GF-D8 (cell line): Measurements from ENCODE around the gene ZNF580.
A peak's percentile ranks its signal among the peaks of the same experiment; 100 is the strongest.

Experiments
- DNase-seq: peaks from one replicate; lab custom pipeline; 2025; lab: John Stamatoyannopoulos, UW

ZNF580 gene

DNA sequence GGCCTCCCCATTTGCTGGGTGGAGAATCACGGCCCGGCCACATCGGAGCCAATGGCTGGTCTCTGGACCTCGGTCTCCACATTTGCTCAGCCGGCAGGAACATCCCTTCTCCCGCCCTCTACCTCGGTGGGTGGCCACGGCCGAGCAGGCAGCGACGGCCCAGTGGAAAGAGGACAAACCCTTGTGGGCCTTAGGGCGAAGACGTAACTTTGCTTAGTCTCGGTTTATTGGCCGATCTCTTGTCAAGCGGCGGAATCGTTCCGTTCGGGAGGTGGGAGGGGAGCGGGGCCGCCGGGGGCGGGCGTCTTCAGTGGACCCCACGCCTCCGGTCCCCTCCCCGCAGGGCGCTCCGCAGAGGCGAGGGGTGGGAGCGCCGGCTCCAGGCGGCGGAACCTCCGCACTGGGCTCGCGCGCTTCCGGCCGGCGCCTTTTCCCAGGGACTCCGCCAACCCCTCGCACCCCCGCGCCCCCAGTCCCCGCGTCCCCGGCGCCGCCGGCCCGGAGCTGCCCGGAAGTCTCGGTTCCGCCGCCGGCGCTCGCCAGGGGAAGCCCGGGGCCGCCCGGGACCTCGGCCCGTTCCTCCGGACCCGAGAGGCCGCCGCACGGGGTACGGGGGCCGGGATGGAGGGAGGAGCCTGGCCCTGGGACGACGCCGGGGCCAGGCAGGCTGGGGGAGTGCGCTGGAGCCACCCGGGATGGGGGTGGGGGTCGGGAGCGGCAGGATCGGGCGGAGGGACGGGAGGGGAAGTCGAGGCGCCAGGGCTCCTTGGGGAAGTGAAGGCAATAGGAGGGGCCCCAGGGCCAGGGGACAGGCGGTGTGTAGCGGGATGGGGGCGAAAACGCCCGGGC, at the start of gene ZNF580:
Gene ZNF580 (plus strand): TSS at position 426 of the 849 bp plus-strand sequence. CDS start 1,507 bp downstream, outside the sequence.
- DNase-seq: no peak

GRCh38 chr19:55591555-55591954, 49.2 kb upstream of the ZNF580 start:
- DNase-seq: no peak

GRCh38 chr19:55592391-55593090, 48.3 kb upstream of the ZNF580 start:
- DNase-seq: no peak

DNA sequence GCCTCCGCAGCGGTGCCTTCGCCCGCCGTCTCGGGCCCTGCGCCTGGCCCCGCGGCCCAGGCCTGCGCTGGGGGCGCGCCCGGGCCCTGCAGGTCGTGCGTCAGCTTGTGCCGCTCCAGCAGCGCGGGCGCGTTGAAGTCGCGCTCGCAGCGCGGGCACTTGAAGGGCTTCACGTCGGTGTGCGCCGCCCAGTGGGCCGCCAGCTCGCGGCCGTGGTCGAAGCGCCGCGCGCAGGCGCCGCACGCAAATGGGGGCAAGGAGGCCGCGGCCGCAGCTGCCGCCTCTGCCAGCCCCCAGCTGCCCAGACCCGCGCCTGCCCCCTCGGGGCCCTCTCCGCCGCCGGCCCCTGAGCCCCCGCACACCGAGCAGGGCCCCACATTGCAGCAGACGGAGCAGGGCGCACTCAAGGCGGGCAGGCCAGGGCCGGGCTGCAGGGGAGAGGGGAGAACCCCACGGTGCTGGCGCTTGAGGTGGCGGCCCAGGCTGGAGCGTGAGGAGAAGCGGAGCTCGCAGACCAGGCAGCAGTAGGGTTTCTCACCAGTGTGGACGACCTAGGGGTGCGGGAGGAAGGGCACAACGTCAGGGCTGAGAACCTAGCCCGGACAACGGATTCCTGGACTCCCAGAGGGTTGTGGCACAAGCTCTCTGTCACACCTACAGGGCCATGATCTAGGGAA, 47.6 kb upstream of the ZNF580 start:
- no peak for DNase-seq

DNA sequence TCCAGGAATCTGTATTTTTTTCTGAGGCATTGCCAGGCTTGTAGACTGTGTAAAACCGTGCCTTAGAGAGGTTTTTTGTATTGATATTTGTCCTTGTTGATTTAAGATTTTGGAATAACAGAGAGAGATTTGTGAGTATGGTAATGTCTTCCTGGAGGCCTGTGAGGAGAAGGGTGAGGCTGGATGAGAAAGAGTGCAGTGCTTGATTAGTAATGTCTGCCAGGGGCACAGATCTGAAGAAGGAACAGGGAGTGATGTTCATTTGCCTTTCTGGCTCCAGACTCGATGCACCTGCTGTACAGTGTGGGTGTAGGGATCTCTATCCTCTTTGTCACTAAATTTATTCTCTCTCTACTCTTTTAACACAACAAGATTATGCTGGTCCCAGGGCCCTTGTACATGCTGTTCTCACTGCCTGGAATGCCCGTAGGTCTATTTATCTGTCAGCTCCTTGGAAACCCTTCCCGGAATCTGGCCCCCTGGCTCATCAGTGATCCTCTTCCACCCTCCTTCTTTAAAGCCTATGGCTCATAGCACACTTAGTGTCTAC, 45.7 kb upstream of the ZNF580 start:
- DNase-seq: no peak

DNA sequence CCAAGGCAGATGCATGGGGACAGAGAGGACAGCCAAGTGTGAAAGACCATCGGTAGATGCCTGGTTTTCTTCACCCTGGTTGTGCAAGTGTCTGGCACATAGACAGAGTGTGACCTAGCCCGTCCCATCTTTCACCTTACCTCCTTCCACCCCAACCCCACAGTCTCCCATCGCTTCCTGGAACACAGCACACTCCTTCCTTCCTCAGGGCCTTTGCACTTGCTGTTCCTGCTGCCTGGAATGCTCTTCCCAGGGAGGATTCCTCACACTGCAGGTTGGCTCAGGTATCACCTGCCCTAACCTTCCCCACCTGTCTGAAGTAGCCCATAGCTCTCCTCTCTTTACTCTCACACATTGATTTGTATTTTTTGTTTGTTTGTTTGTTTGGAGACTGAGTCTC, 44.5 kb upstream of the ZNF580 start:
- no peak for DNase-seq

DNA sequence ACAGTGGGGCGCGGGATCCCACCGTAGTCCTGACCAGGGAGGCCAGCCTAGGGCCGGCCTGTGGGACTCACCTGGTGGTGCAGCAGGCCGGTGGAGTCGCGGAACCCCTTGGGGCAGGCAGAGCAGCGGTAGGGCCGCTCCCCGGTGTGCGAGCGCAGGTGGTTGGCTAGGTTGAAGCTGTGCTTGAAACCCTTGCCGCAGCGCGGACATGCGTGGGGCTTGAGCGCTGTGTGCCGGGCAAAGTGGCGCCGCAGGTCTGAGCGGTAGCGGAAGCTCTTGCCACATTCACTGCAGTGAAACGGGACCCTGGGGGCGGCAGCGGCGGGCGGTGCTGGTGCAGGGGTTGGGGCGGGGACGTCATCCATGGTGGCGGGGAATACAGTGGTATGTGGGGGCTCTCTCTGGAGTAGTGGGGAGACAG, 43.3 kb upstream of the ZNF580 start:
- no peak for DNase-seq

DNA sequence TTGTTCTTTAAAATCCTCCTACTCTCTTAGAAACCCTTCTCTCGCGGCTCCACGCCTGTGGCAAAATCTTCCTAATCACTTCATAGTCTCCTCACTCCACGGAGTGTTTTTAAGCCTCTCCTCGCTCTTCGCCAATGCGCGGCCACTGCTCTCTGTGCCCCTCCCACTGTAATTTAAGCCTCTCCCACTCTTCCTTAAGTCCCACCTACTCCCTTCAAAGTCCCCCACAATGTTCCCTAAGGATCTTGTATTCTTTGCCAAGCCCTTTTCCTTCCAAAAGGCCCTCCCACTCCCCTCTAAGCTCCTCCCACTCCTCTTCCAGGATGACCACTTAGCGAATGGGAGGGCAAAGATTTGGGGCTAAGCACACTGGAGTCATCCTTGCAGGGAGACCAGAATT, 42.8 kb upstream of the ZNF580 start:
- DNase-seq: no peak

GRCh38 chr19:55598719-55599467, 41.9 kb upstream of the ZNF580 start:
- DNase-seq: peak; percentile 73

DNA sequence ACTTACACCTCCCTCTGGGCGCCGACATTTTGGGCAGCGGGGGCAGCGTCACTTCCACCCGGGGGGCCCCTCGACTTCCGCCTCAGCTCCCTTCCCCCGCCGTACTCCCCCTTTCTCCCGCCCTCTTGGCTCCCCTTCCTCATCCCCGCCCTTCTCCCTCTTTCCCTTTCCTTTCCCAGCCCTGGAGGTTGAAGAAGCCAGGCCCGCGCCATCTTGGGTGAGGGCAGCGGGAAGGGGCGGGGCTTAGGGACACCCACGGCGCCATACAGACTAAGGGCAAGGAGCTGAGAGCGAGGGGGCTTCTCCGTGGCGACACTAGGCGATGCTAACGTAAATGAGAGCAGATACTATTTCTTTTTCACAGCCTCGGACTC, 41.3 kb upstream of the ZNF580 start, which contains the start of gene FIZ1:
Gene FIZ1 (minus strand): TSS at position 50 of the 374 bp plus-strand sequence. CDS start 1,652 bp downstream, outside the sequence.
- DNase-seq: peak; percentile 94

DNA sequence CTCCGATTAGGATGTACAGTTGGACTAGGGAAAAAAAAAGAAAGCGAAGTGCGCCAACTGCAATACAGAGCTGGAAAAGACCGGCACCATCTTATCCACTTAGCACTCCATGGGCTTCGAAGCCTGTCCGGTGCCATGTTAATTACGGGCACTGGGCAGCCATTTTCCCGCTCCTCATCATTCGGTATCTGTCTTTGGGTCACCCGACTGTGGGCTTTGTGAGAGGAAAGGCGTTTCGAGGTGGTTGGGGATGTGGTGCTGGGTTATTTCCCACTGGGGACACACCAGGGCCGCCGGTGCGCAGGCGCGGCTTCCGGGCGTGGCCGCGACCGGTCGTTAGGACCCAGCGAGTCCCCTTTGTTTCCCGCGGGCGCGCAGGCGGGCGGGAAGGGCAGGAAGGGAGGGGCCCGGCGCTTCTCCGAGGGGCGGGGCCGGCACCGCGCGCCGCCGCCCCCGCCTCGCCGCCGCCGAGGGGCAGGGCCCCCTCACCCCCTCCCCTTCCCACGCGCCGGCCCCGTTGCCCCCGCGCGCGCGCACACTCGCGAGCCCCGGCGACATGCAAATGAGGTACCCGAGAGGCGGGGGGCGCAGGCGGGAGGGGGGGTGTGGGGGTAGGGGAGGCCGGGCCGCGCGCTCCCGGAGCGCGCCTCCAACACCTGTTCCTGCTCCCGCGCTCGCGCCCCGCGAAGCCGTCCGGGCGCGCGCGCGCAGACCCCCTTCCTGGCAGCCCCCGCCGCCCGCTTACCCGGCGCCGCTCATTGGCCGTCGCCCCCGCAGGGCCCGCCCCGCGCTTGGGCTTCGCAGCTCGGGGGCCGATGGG, 40.8 kb upstream of the ZNF580 start, which contains the start of gene ZNF524:
Gene ZNF524 (plus strand): TSS at position 447 of the 820 bp plus-strand sequence. CDS start 1,825 bp downstream, outside the sequence.
- DNase-seq: peak; percentile 84

GRCh38 chr19:55600662-55601028, 40.2 kb upstream of the ZNF580 start:
- DNase-seq: no peak

DNA sequence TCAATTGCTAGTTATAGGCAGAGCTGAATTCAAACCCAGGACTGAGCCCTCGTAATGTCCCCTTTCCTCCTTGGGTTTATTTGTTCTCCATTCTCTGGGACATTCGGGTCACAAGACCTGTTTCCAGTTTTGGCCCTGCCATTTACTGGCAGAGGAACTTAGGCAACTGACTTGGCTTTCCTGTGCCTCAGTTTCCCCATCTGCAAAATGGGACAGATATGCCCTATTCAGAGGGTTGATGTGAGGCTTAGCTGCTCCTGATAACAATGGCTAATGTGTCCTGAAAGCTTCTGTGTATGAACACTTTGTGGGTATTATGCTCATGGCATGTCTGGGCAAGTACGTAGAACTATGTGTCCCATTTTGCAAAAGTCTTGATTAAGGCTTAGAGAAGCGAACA, 39.7 kb upstream of the ZNF580 start:
- DNase-seq: no peak

DNA sequence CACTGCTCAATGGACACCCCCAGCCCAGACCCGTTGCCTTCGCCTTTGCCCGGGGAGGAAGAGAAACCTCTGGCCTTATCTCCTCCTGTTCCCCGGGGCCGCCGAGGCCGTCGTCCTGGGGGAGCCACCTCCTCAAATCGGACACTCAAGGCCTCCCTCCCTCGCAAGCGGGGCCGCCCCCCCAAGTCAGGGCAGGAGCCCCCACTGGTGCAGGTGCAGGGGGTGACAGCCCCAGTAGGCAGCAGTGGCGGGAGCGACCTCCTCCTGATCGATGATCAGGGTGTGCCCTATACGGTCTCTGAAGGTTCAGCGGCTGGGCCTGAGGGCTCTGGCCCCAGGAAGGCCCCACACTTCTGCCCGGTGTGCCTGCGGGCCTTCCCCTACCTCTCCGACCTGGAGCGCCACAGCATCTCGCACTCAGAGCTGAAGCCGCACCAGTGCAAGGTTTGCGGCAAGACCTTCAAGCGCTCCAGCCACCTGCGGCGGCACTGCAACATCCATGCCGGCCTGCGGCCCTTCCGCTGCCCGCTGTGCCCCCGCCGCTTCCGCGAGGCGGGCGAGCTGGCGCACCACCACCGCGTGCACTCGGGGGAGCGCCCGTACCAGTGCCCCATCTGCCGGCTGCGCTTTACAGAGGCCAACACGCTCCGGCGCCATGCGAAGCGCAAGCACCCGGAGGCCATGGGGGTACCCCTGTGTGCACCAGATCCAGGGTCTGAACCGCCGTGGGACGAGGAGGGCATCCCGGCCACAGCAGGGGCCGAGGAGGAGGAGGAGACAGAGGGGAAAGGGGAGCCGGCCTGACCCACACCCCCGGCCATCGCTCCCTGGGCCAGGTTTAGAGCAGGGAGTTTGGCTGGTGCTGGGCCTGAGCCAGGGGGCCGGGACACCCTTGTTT, 38.4 kb upstream of the ZNF580 start:
- DNase-seq: no peak

DNA sequence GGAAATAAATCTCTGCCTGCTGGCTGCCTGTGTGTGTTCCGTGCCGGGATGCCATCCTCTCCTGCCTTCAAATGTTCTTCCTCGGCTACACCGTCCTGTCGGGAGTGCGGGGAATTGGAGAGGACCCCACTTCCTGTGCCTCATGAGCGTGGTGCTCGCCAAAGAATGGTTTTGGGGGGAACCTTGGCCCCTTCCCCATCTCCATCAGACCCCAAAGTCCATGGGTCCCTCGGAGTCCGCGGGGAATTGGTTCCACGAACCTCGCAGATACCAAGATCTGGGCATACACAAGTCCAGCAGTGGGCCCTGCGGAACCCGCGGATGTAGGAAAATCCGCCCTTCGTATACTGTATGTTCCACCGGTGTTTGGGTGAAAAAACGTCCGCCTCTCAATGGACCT, 37.7 kb upstream of the ZNF580 start:
- DNase-seq: no peak

GRCh38 chr19:55603581-55604292, 37.1 kb upstream of the ZNF580 start:
- DNase-seq: no peak

- peak; percentile 91 for DNase-seq
These were observed 35.6 kb upstream of the ZNF580 start for GRCh38 chr19:55605207-55605636.

GRCh38 chr19:55605637-55606470, 34.9 kb upstream of the ZNF580 start, which contains the start of gene ZNF865:
ZNF865 (plus strand) TSS chr19:55605647; CDS start chr19:55613619, 7,972 bp downstream.
- peak; percentile 47 for DNase-seq
